Omental fat pad (tissue), 4 donors: ENCODE results near the gene PKN2. TPM values are rescaled to one million over a fixed set of nuclear protein-coding genes. Genes with fewer than 3 reads are reported as not detected.

Experiments
- ATAC-seq: fragments of 150-250 bp; one replicate; pipeline ENCODE4 v1.9.1; 2016; ENCODE audit warnings: mild to moderate bottlenecking, moderate library complexity; ENCODE audit not compliant: low FRiP score
- DNase-seq: peaks from one replicate; pipeline ENCODE4 v3.0.0-alpha.2; 2019; ENCODE audit warnings: low spot score
- CTCF ChIP-seq, 3 donors: fragments of 450-650 bp; IDR thresholded peaks; one replicate each; pipeline ENCODE4 v1.5.1; 2016 to 2017; ENCODE audit warnings: antibody characterized with exemption in 3 of 3, mild to moderate bottlenecking in 3 of 3, moderate library complexity in 2 of 3
- total RNA-seq, 4 donors: library from RNA; depleted of rRNA; stranded (reverse); fragments of >200 nt; gene quantifications; one replicate each; pipeline ENCODE4 v1.1.0, GENCODE V29; 2016

Gene PKN2
- total RNA-seq, 4 donors from 2014 or later = 28.8 to 56.6 (median 41.9) TPM

DNA sequence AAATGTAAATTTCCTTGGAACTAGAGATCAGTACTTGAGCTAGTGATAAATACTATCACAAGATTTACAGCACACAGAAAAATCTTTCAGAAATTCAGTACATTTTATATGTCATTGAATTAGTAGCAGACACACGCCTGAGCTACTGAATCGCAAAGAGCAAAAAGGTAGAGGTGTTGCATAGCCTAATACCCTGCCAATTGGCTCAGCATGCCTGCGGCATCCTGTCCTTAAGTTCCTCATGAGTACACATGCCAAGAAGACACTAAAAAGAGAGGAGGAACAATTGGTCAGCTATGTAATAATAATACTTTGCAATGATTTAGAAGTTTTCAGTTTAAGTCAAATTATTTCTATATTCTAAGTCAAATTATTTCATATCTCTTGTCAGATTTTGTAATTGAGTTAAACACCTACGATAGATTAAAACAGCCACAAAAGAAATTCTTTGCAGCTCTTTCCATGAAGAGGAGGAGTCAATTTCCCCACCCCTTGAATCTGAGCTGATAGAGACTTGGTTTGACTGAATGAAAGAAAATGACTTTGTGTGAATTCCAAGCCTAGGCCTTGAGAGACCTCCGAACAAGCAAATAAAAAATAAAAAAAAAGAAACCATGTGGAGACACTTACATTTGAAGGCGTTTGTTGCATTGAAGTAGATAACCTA, 36.2 kb upstream of the PKN2 start:
- ATAC-seq (no peak), DNase-seq (no peak)
- no peak for TF ChIP-seq CTCF (IDR thresholded peaks at IDR 0.05)

GRCh38 chr1:88648706-88649105, 35.4 kb upstream of the PKN2 start:
- ATAC-seq = no peak
- DNase-seq = no peak
- no peak for TF ChIP-seq CTCF (IDR thresholded peaks at IDR 0.05)

DNA sequence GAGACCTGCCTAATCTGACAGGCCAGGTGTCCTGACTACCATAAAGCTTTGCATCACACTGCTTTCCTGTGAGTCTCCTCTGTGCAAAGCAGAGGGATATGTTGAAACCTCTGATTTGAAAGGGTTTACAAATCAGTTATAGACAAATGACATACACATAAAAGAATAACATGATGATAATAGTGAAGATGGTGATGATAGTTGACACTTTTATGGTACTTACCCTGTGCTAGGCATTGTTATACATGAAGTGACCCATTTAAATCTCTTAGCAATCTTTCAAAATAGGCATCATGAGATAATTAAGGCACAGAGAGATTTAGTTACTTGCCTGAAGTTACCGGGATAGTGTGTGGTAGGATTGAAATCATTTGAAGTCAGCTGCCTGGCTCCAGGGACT, 34.1 kb upstream of the PKN2 start:
- ATAC-seq (no peak), DNase-seq (no peak)
- TF ChIP-seq CTCF (IDR thresholded peaks at IDR 0.05) = no peak

DNA sequence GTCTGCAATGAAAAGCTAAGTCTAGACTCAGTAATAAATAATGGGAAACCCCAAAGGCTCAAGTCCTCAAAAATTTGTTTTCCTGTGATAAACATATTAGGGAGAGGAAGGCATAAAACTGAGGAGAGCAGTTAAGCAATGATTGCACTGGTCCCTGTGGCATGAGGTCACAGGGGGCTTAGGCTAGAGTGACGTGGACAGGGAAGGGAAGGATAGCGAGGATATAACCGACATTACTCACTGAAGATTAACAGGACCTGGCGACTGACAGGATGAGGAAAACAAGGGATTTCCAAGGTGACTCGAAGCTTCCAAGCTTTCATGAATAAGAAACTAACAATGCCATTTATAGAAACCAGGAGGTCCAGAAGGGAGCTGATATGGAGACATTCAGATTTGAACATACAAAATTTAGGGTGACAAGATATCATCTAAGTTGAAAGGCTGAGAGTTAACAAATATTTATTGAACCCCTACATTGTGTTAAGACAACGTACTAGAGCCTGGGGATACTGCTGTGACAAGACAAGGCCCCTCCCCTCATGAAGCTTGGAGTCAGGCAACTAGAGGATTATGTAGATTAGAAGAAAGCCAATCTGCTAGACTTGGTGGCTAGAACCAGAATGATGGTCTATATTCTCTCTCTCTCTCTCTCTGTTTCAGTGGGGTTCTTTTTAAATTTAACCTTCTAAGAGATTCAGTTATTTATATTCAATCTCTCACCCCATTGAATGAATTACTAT, 33.2 kb upstream of the PKN2 start:
- DNase-seq (no peak), ATAC-seq (no peak)
- TF ChIP-seq CTCF (IDR thresholded peaks at IDR 0.05) = no peak

GRCh38 chr1:88655140-88655539, 28.9 kb upstream of the PKN2 start:
- no peak for ATAC-seq
- no peak for DNase-seq

GRCh38 chr1:88655685-88656299, 28.3 kb upstream of the PKN2 start:
- no peak for ATAC-seq
- TF ChIP-seq CTCF (IDR thresholded peaks at IDR 0.05) = no peak

More at GRCh38 chr1:88655140-88655539, 28.9 kb upstream of the PKN2 start:
- TF ChIP-seq CTCF (IDR thresholded peaks at IDR 0.05) = no peak

More at GRCh38 chr1:88655685-88656299, 28.3 kb upstream of the PKN2 start:
- DNase-seq = no peak
